Measurements from ENCODE around the gene DNAH1. TPM values are rescaled to one million over a fixed set of nuclear protein-coding genes. Genes with fewer than 3 reads are reported as not detected.

DNAH1 gene
- total and polyA plus RNA-seq, 2 donors (not counting 1 experiment from before 2014, with no cell fraction given), result 47.2 to 59.2 TPM

DNA sequence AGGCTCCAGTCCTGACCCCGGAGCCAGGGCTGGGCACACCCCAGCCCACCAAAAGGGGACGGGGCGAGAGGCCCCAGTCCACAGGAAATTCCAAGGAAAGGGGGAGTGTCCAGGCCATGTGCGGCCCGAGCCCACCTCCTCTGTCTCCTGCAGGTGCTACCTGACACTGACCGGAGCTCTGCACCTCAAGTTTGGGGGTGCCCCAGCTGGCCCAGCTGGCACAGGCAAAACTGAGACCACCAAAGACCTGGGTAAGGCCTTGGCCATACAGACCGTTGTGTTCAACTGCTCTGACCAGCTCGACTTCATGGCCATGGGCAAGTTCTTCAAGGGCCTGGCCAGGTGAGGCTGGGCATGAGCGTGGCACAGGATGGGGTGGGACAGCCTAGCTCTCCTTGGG lies 44.9 kb downstream of the DNAH1 start:
- Histone ChIP-seq H3K27me3 (replicated peaks in 1 of 4; ENCODE audit: control extremely low read depth in 1 of 4, control insufficient read depth in 3 of 4, insufficient read depth in 4 of 4, low read length in 3 of 4) (no peaks in the 10 kb centered on the region), H3K4me3 (ENCODE audit: control extremely low read depth in 1 of 5, extremely low read depth in 1 of 5, insufficient read depth in 1 of 5, low read depth in 2 of 5, low read length in 4 of 5) (no peak overlapping the region), H3K4me1 (ENCODE audit: control insufficient read depth in 2 of 2, insufficient read depth in 2 of 2, low read length in 2 of 2) (no peaks in the 10 kb centered on the region), H3K9ac (ENCODE audit: low read length) (no peak overlapping the region), H3K9me3 (ENCODE audit: control extremely low read depth in 1 of 3, control insufficient read depth in 2 of 3, insufficient read depth in 1 of 3, low read length in 2 of 3) (no peaks in the 10 kb centered on the region), H3K4me2 (replicated peaks; ENCODE audit: low read depth, low read length, poor library complexity, severe bottlenecking) (no peak overlapping the region), H3K27ac (ENCODE audit: low read length in 2 of 2) (no peak overlapping the region), H3K36me3 (replicated peaks in 1 of 2; ENCODE audit: control extremely low read depth in 1 of 2, control insufficient read depth in 1 of 2, extremely low read depth in 1 of 2, insufficient read depth in 2 of 2, low read length in 1 of 2) (peaks cover 0 to 77% of the 10 kb centered on the region in 2 experiments), H2AFZ (ENCODE audit: insufficient read depth, low read depth, low read length, poor library complexity, severe bottlenecking) (no peak overlapping the region), H3K79me2 (ENCODE audit: control insufficient read depth, insufficient read depth, low read length) (no peaks in the 10 kb centered on the region), H4K20me1 (ENCODE audit: control insufficient read depth, insufficient read depth, low read length, poor library complexity, severe bottlenecking) (no peaks in the 10 kb centered on the region)
- ChIA-PET POLR2A (no interaction called here), CTCF (interaction anchor here (1.3 kb wide), 1 partner anchor 22 kb away, joined by 4 read pairs; no protein-coding TSS in a partner anchor)
- TF ChIP-seq, protein P1, sequence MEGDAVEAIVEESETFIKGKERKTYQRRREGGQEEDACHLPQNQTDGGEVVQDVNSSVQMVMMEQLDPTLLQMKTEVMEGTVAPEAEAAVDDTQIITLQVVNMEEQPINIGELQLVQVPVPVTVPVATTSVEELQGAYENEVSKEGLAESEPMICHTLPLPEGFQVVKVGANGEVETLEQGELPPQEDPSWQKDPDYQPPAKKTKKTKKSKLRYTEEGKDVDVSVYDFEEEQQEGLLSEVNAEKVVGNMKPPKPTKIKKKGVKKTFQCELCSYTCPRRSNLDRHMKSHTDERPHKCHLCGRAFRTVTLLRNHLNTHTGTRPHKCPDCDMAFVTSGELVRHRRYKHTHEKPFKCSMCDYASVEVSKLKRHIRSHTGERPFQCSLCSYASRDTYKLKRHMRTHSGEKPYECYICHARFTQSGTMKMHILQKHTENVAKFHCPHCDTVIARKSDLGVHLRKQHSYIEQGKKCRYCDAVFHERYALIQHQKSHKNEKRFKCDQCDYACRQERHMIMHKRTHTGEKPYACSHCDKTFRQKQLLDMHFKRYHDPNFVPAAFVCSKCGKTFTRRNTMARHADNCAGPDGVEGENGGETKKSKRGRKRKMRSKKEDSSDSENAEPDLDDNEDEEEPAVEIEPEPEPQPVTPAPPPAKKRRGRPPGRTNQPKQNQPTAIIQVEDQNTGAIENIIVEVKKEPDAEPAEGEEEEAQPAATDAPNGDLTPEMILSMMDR (IDR thresholded peaks at IDR 0.05), result no peak
- TF ChIP-seq EZH2 (IDR thresholded peaks at IDR 0.05; ENCODE audit: borderline replicate concordance, insufficient read depth, low read depth, low read length, poor library complexity, severe bottlenecking), result no peak
- Mint-ChIP-seq H3K27ac (no peak overlapping the region), H3K9me3 (ENCODE audit: insufficient read depth) (no peaks in the 10 kb centered on the region), H3K27me3 (no peaks in the 10 kb centered on the region), H3K4me3 (no peak overlapping the region), H3K4me1 (no peaks in the 10 kb centered on the region)
- no peak for ATAC-seq (ENCODE audit: low read depth)
- DNase-seq, result no peak
- 96% methylated on average over 9 of the region's 9 CpGs for WGBS (ENCODE audit: insufficient coverage)
- intact Hi-C loops (cut with micrococcal nuclease), result no loop called here

DNA sequence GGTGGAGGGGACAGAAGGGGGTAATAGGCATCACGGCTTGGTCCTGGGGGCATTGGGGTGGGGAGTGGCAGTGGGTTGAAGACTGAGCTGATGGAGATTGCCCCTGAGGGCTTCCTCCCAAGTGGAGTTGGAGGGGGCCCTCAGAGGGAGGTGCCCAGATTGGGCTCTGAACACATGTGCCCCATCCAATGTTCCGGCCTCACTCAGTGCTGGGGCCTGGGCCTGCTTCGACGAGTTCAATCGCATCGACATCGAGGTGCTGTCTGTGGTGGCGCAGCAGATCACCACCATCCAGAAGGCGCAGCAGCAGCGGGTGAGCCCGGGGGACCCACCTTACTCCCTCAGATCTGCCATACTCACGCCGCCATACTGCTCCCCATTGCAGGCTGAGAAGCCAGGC lies 45.3 kb downstream of the DNAH1 start:
- Histone ChIP-seq H3K9me3 (ENCODE audit: control extremely low read depth in 1 of 3, control insufficient read depth in 2 of 3, insufficient read depth in 1 of 3, low read length in 2 of 3) (no peaks in the 10 kb centered on the region), H3K36me3 (replicated peaks in 1 of 2; ENCODE audit: control extremely low read depth in 1 of 2, control insufficient read depth in 1 of 2, extremely low read depth in 1 of 2, insufficient read depth in 2 of 2, low read length in 1 of 2) (peaks cover 0 to 77% of the 10 kb centered on the region in 2 experiments), H3K9ac (ENCODE audit: low read length) (no peak overlapping the region), H3K4me3 (ENCODE audit: control extremely low read depth in 1 of 5, extremely low read depth in 1 of 5, insufficient read depth in 1 of 5, low read depth in 2 of 5, low read length in 4 of 5) (no peak overlapping the region), H4K20me1 (ENCODE audit: control insufficient read depth, insufficient read depth, low read length, poor library complexity, severe bottlenecking) (no peaks in the 10 kb centered on the region), H3K27ac (ENCODE audit: low read length in 2 of 2) (no peak overlapping the region), H2AFZ (ENCODE audit: insufficient read depth, low read depth, low read length, poor library complexity, severe bottlenecking) (no peak overlapping the region), H3K27me3 (replicated peaks in 1 of 4; ENCODE audit: control extremely low read depth in 1 of 4, control insufficient read depth in 3 of 4, insufficient read depth in 4 of 4, low read length in 3 of 4) (no peaks in the 10 kb centered on the region), H3K4me1 (ENCODE audit: control insufficient read depth in 2 of 2, insufficient read depth in 2 of 2, low read length in 2 of 2) (no peaks in the 10 kb centered on the region), H3K4me2 (replicated peaks; ENCODE audit: low read depth, low read length, poor library complexity, severe bottlenecking) (no peak overlapping the region), H3K79me2 (ENCODE audit: control insufficient read depth, insufficient read depth, low read length) (no peaks in the 10 kb centered on the region)
- Mint-ChIP-seq H3K27ac (no peak overlapping the region), H3K9me3 (ENCODE audit: insufficient read depth) (no peaks in the 10 kb centered on the region), H3K27me3 (no peaks in the 10 kb centered on the region), H3K4me1 (no peaks in the 10 kb centered on the region), H3K4me3 (no peak overlapping the region)
- WGBS (ENCODE audit: insufficient coverage), result 99% methylated on average over 8 of the region's 13 CpGs
- no peak for TF ChIP-seq EZH2 (IDR thresholded peaks at IDR 0.05; ENCODE audit: borderline replicate concordance, insufficient read depth, low read depth, low read length, poor library complexity, severe bottlenecking)
- TF ChIP-seq, protein P1 (IDR thresholded peaks at IDR 0.05), result no peak
- ChIA-PET POLR2A (no interaction called here), CTCF (no interaction called here)
- ATAC-seq (ENCODE audit: low read depth) (no peak), DNase-seq (no peak)
- intact Hi-C loops (cut with micrococcal nuclease), result no loop called here
